Activated CD4-positive, alpha-beta T cell treated with anti-CD3 and anti-CD28 coated beads for 1 hour (primary cell): ENCODE measurements around the gene HOMEZ.
"Not testable (repeated sequence)": the region's sequence is repeated elsewhere in the genome, so short reads cannot be mapped to it uniquely, and the experiment has no call there.

Source experiments
- DNase-seq: peaks from one replicate; pipeline ENCODE4 v3.0.0-alpha.2; 2020

Gene HOMEZ

GRCh38 chr14:23286020-23286901 lies at the start of gene HOMEZ:
Gene HOMEZ, minus strand, starts transcription at chr14:23286132. Its CDS starts 180 bp downstream, at chr14:23285952.
- DNase-seq: peak; percentile 95

- no peak for DNase-seq
Observed at GRCh38 chr14:23335623-23336022, 49.7 kb upstream of the HOMEZ start.

GRCh38 chr14:23327947-23328744 lies 42.2 kb upstream of the HOMEZ start:
- peak; percentile 44 for DNase-seq

- no peak for DNase-seq
Observed at GRCh38 chr14:23326491-23327332, 40.8 kb upstream of the HOMEZ start.

GRCh38 chr14:23325746-23326145 lies 39.8 kb upstream of the HOMEZ start:
- not testable (repeated sequence) for DNase-seq

GRCh38 chr14:23324993-23325392 lies 39.1 kb upstream of the HOMEZ start:
- no peak for DNase-seq

- no peak for DNase-seq
Observed at GRCh38 chr14:23324455-23324846, 38.5 kb upstream of the HOMEZ start.

GRCh38 chr14:23323838-23324454 lies 38.0 kb upstream of the HOMEZ start:
- DNase-seq: no peak

- DNase-seq: no peak
Observed at GRCh38 chr14:23322568-23323517, 36.9 kb upstream of the HOMEZ start.

GRCh38 chr14:23321572-23322547 lies 35.9 kb upstream of the HOMEZ start:
- DNase-seq: peak; percentile 33

- DNase-seq: peak; percentile 95
Observed at GRCh38 chr14:23320584-23321571, 34.9 kb upstream of the HOMEZ start, which contains the start of gene PABPN1. Gene PABPN1, plus strand, starts transcription at chr14:23321457. Its CDS starts 13 bp downstream, at chr14:23321470.

- no peak for DNase-seq
Observed at GRCh38 chr14:23319746-23320583, 34.0 kb upstream of the HOMEZ start.

- no peak for DNase-seq
Observed at GRCh38 chr14:23316300-23316699, 30.4 kb upstream of the HOMEZ start.

- DNase-seq: no peak
Observed at GRCh38 chr14:23310546-23310945, 24.6 kb upstream of the HOMEZ start.

- DNase-seq: no peak
Observed at GRCh38 chr14:23308721-23309445, 23.0 kb upstream of the HOMEZ start.

GRCh38 chr14:23307687-23308644 lies 22.0 kb upstream of the HOMEZ start:
- DNase-seq: no peak
